IMR-90 (cell line): ENCODE data around the gene GPC6. TPM values are rescaled to one million over a fixed set of nuclear protein-coding genes. Genes with fewer than 3 reads are reported as not detected.
A peak's percentile ranks its signal among the peaks of the same experiment; 100 is the strongest.

Experiments used
- ATAC-seq: fragments of 200-7000 bp; cut with Tn5 transposase; 2 replicates; pipeline ENCODE4 v1.9.1; 2020; ENCODE audit warnings: low read depth, mild to moderate bottlenecking, moderate library complexity
- BruUV-seq: library from RNA; stranded (reverse); fragments of 400-500 nt; replicated peaks from 2 replicates; lab custom pipeline; 2021; lab: Mats Ljungman, UMichigan
- CTCF ChIA-PET: fragments of 300-600 bp; formaldehyde crosslinking; extraction: SDS; loops from one replicate; lab custom pipeline; 2021; ENCODE audit warnings: antibody characterized with exemption; lab: Yijun Ruan, JAX
- POLR2A ChIA-PET: fragments of 300-600 bp; sonication (Branson Sonifier 250); formaldehyde crosslinking; loops from one replicate; lab custom pipeline; 2022; ENCODE audit warnings: antibody characterized with exemption; ENCODE audit not compliant: unreplicated experiment; lab: Charles Lee
- DNase-seq: peaks from one replicate; pipeline ENCODE4 v3.0.0; 2013
- H2AFZ ChIP-seq: replicated peaks from 2 replicates; pipeline ENCODE3; 2013; ENCODE audit warnings: low read length, mild to moderate bottlenecking; ENCODE audit not compliant: poor library complexity
- H2AK5ac ChIP-seq: 2 replicates; pipeline ENCODE4 v1.6.1; 2013; ENCODE audit warnings: low read depth, low read length, inconsistent platforms
- H2AK9ac ChIP-seq: replicated peaks from 2 replicates; pipeline ENCODE3; 2013; ENCODE audit warnings: mild to moderate bottlenecking, low read depth, low read length, moderate library complexity; ENCODE audit not compliant: poor library complexity
- H2BK120ac ChIP-seq: 2 replicates; pipeline ENCODE4 v1.6.1; 2013; ENCODE audit warnings: low read depth, low read length, inconsistent platforms
- H2BK15ac ChIP-seq: 3 replicates; pipeline ENCODE4 v1.6.1; 2013; ENCODE audit warnings: low read depth, low read length, inconsistent platforms
- H2BK20ac ChIP-seq: 2 replicates; pipeline ENCODE4 v1.6.1; 2013; ENCODE audit warnings: low read depth, mild to moderate bottlenecking, inconsistent platforms, low read length, moderate library complexity
- H2BK5ac ChIP-seq: 2 replicates; pipeline ENCODE4 v1.6.1; 2013; ENCODE audit warnings: mild to moderate bottlenecking, low read depth, low read length, inconsistent platforms; ENCODE audit not compliant: poor library complexity, severe bottlenecking
- H3K14ac ChIP-seq: replicated peaks from 2 replicates; pipeline ENCODE4 v1.6.1; 2013; ENCODE audit warnings: low read depth, low read length, inconsistent platforms
- H3K18ac ChIP-seq: 2 replicates; pipeline ENCODE4 v1.6.1; 2013; ENCODE audit warnings: low read depth, low read length, control low read depth
- H3K23ac ChIP-seq: 2 replicates; pipeline ENCODE4 v1.6.1; 2013; ENCODE audit warnings: low read depth, low read length, inconsistent platforms
- H3K27ac ChIP-seq: 2 replicates; pipeline ENCODE4 v1.5.1; 2013; ENCODE audit warnings: mild to moderate bottlenecking, control low read depth, low read length; ENCODE audit not compliant: insufficient read depth
- H3K27me3 ChIP-seq: 2 replicates; pipeline ENCODE4 v1.6.1; 2013; ENCODE audit warnings: low read length; ENCODE audit not compliant: control insufficient read depth, insufficient read depth
- H3K36me3 ChIP-seq: 2 replicates; pipeline ENCODE4 v1.6.1; 2013; ENCODE audit warnings: low read length, mixed read lengths; ENCODE audit not compliant: control insufficient read depth, insufficient read depth
- H3K4ac ChIP-seq: 2 replicates; pipeline ENCODE4 v1.6.1; 2013; ENCODE audit warnings: low read depth, low read length, inconsistent platforms
- H3K4me1 ChIP-seq: 2 replicates; pipeline ENCODE4 v1.6.1; 2013; ENCODE audit warnings: low read length, mixed read lengths; ENCODE audit not compliant: control insufficient read depth, insufficient read depth
- H3K4me2 ChIP-seq: 2 replicates; pipeline ENCODE4 v1.6.1; 2013; ENCODE audit warnings: low read depth, mild to moderate bottlenecking, control low read depth, low read length, moderate library complexity
- H3K4me3 ChIP-seq: 2 replicates; pipeline ENCODE4 v1.5.1; 2013; ENCODE audit warnings: low read depth, mild to moderate bottlenecking, control low read depth, low read length, moderate library complexity; ENCODE audit not compliant: insufficient read depth
- H3K56ac ChIP-seq: 2 replicates; pipeline ENCODE4 v1.6.1; 2013; ENCODE audit warnings: low read length, inconsistent platforms; ENCODE audit not compliant: insufficient read depth; ENCODE audit errors: extremely low read depth
- H3K79me1 ChIP-seq, 2 experiments: 2 replicates each; pipeline ENCODE4 v1.6.1; 2013; ENCODE audit warnings: low read length in 2 of 2, inconsistent platforms in 1 of 2, low read depth in 1 of 2
- H3K9ac ChIP-seq: 2 replicates; pipeline ENCODE4 v1.6.1; 2013; ENCODE audit warnings: low read depth, low read length, control low read depth
- H3K9me1 ChIP-seq: 2 replicates; pipeline ENCODE4 v1.6.1; 2013; ENCODE audit warnings: low read length, inconsistent platforms; ENCODE audit not compliant: insufficient read depth
- H3K9me3 ChIP-seq: 2 replicates; pipeline ENCODE4 v1.6.1; 2013; ENCODE audit warnings: low read length; ENCODE audit not compliant: control insufficient read depth, insufficient read depth
- H4K20me1 ChIP-seq: 2 replicates; pipeline ENCODE4 v1.6.1; 2013; ENCODE audit warnings: low read length, inconsistent platforms; ENCODE audit not compliant: insufficient read depth
- H4K5ac ChIP-seq: 2 replicates; pipeline ENCODE4 v1.6.1; 2013; ENCODE audit warnings: mild to moderate bottlenecking, low read depth, low read length, control low read depth
- H4K8ac ChIP-seq, 2 experiments: 2 replicates each; pipeline ENCODE4 v1.6.1; 2013; ENCODE audit warnings: low read depth in 2 of 2, low read length in 2 of 2, control low read depth in 1 of 2, inconsistent platforms in 1 of 2
- H4K91ac ChIP-seq: 2 replicates; pipeline ENCODE4 v1.6.1; 2013; ENCODE audit warnings: low read depth, low read length, inconsistent platforms; ENCODE audit not compliant: insufficient read depth
- BHLHE40 ChIP-seq: fragments of 150-350 bp; IDR thresholded peaks from 2 replicates; pipeline ENCODE4 v1.6.1; 2016; ENCODE audit warnings: mild to moderate bottlenecking, low read depth, low read length
- CTCF ChIP-seq: conservative IDR thresholded peaks from 2 replicates; pipeline ENCODE4 v1.5.1; 2012; ENCODE audit warnings: mild to moderate bottlenecking, low read depth, low read length, improper control_type of control experiment
- FOS ChIP-seq: fragments of 150-350 bp; IDR thresholded peaks from 2 replicates; pipeline ENCODE4 v1.6.1; 2016; ENCODE audit warnings: low read depth, low read length
- RAD21 ChIP-seq: IDR thresholded peaks from 2 replicates; pipeline ENCODE4 v1.6.1; 2012; ENCODE audit warnings: low read length, improper control_type of control experiment
- RCOR1 ChIP-seq: IDR thresholded peaks from 2 replicates; pipeline ENCODE4 v1.6.1; 2012; ENCODE audit warnings: mild to moderate bottlenecking, low read length, improper control_type of control experiment; ENCODE audit not compliant: insufficient replicate concordance
- RFX5 ChIP-seq: IDR thresholded peaks from 2 replicates; pipeline ENCODE4 v1.8.0; 2012; ENCODE audit warnings: low read depth, mild to moderate bottlenecking, low read length, moderate library complexity
- USF2 ChIP-seq: fragments of 150-350 bp; IDR thresholded peaks from 2 replicates; pipeline ENCODE4 v1.6.1; 2017; ENCODE audit warnings: mild to moderate bottlenecking, antibody characterized with exemption, low read length, low read depth
- WGBS, 2 experiments: methylation state at CpG; one replicate each; pipeline versions ENCODE4 v1.1.5 to v1.1.7; 2013; ENCODE audit warnings: missing lambda C conversion rate in 2 of 2; ENCODE audit not compliant: insufficient read length in 1 of 2; ENCODE audit errors: extremely low coverage in 2 of 2; 5-methylcytosine and 5-hydroxymethylcytosine counted together
- dilution Hi-C: fragments of 300-500 bp; cut with HindIII; formaldehyde crosslinking; loops from one replicate; pipeline ENCODE4 v1.14.3; 2018; ENCODE audit warnings: low sequenced_read_pairs; ENCODE audit not compliant: unreplicated experiment
- in situ Hi-C: fragments of 300-500 bp; cut with MboI; formaldehyde crosslinking; loops from 3 replicates; pipeline ENCODE4 v1.14.3; 2019; ENCODE audit warnings: low sequenced_read_pairs, inconsistent platforms, mixed read lengths
- intact Hi-C: fragments of 100-400 bp; cut with micrococcal nuclease; formaldehyde crosslinking; loops from 2 replicates; pipeline ENCODE4 v1.10.0; 2022
- polyA plus RNA-seq, 3 experiments: library from polyadenylated mRNA; depleted of rRNA; stranded (reverse); fragments of >200 nt; gene quantifications; 2 replicates each; pipeline ENCODE4 v1.2.3, GENCODE V29; 2012; ENCODE audit warnings: low replicate concordance in 1 of 3
- total RNA-seq: library from RNA; depleted of rRNA; stranded (reverse); fragments of >200 nt; gene quantifications from 2 replicates; pipeline ENCODE4 v1.2.3, GENCODE V29; 2012

GPC6 gene
- total and polyA plus RNA-seq, 2 of the 4 experiments (the other 2 are of a cell fraction): 14.9 to 39.4 TPM

- no CpG with 5 or more reads among the region's 1 CpG for WGBS, 2 experiments
- POLR2A ChIA-PET: no interaction called here
These were observed 839.1 kb downstream of the GPC6 start for GRCh38 chr13:94065741-94066140.

More at GRCh38 chr13:94065741-94066140, 839.1 kb downstream of the GPC6 start:
- H3K27ac ChIP-seq: no peak overlapping the region
- H3K18ac ChIP-seq: no peak overlapping the region
- no peaks in the 10 kb centered on the region for H3K27me3 ChIP-seq
- no peak overlapping the region for H2BK20ac ChIP-seq
- H2AFZ ChIP-seq: no peak overlapping the region
- no peak overlapping the region for H2BK5ac ChIP-seq
- no peak overlapping the region for H4K91ac ChIP-seq
- no peak overlapping the region for H3K14ac ChIP-seq
- H3K4me3 ChIP-seq: no peak overlapping the region
- ATAC-seq (peak; percentile 77), DNase-seq (peak; percentile 78)
- CTCF ChIA-PET: no interaction called here
- no peaks in the 10 kb centered on the region for H4K20me1 ChIP-seq
- H3K56ac ChIP-seq: no peak overlapping the region
- intact Hi-C loops (no loop called here), dilution Hi-C loops (no loop called here), in situ Hi-C loops (no loop called here)
- TF ChIP-seq CTCF: no peak
- no peak for TF ChIP-seq BHLHE40
- no peak for TF ChIP-seq RCOR1
- TF ChIP-seq RFX5: no peak
- 0 out of 2 replicates have a peak, but pooled peaks have one; percentile 6 for TF ChIP-seq FOS
- TF ChIP-seq RAD21: no peak
- no peak for TF ChIP-seq USF2
- H2BK120ac ChIP-seq: 0 out of 2 replicates have a peak overlapping the region, but pooled peaks have one; percentile 17
- no peak overlapping the region for H3K4ac ChIP-seq
- H4K8ac ChIP-seq: no peak overlapping the region
- no peak overlapping the region for H4K5ac ChIP-seq
- H3K4me2 ChIP-seq: no peak overlapping the region
- no peaks in the 10 kb centered on the region for H3K79me1 ChIP-seq
- no peaks in the 10 kb centered on the region for H3K9me3 ChIP-seq
- no peak overlapping the region for H2BK15ac ChIP-seq
- H3K4me1 ChIP-seq: peaks cover 8% of the 10 kb centered on the region; the same call in 1 of the 2 replicates
- no peaks in the 10 kb centered on the region for H3K36me3 ChIP-seq
- H3K9ac ChIP-seq: no peak overlapping the region
- no TSS peak for BruUV-seq
- H3K23ac ChIP-seq: no peak overlapping the region
- H2AK5ac ChIP-seq: no peak overlapping the region
- H2AK9ac ChIP-seq: no peak overlapping the region
- H3K9me1 ChIP-seq: peaks cover 9% of the 10 kb centered on the region
